HCT116 (cell line): ENCODE measurements around the gene AOAH. TPM values are rescaled to one million over a fixed set of nuclear protein-coding genes. Genes with fewer than 3 reads are reported as not detected.

Experiments used
- ATAC-seq: fragments of 200-7000 bp; cut with Tn5 transposase; 2 replicates; pipeline ENCODE4 v1.9.1; 2020; ENCODE audit warnings: mild to moderate bottlenecking, moderate library complexity
- BruUV-seq: library from RNA; stranded (reverse); fragments of 400-500 nt; replicated peaks from 2 replicates; lab custom pipeline; 2021; lab: Mats Ljungman, UMichigan
- CTCF ChIA-PET: fragments of 300-600 bp; sonication (Branson Sonifier 250); formaldehyde crosslinking; loops from one replicate; lab custom pipeline; 2021; ENCODE audit warnings: antibody characterized with exemption; lab: Charles Lee
- POLR2A ChIA-PET: fragments of 300-600, 350-600 bp; sonication (Branson Sonifier 250); formaldehyde crosslinking; loops from one replicate; lab custom pipeline; 2021; ENCODE audit warnings: antibody characterized with exemption; lab: Charles Lee
- RAD21 ChIA-PET, 2 experiments: fragments of 300-600 bp; sonication (Branson Sonifier 250); formaldehyde crosslinking; loops; one replicate each; lab custom pipeline; 2023; ENCODE audit warnings: low total read pairs in 2 of 2; ENCODE audit not compliant: uncharacterized antibody in 2 of 2, unreplicated experiment in 2 of 2, low non-redundant PET in 1 of 2; lab: Charles Lee
- DNase-seq: peaks from one replicate; pipeline ENCODE4 v3.0.0-alpha.2; 2010; ENCODE audit warnings: low read depth, low spot score
- H2AFZ ChIP-seq: fragments of 200-600 bp; shearing (Covaris generic), sonication (generic); 2 replicates; pipeline ENCODE4 v1.6.1; 2017; ENCODE audit warnings: low read depth, mixed run types, mixed read lengths, antibody characterized with exemption, low read length; ENCODE audit not compliant: poor library complexity, severe bottlenecking
- H3K27ac ChIP-seq: 2 replicates; pipeline ENCODE4 v1.5.1; 2012; ENCODE audit warnings: low read depth, low read length
- H3K27me3 ChIP-seq: fragments of 200-600 bp; sonication (generic); 2 replicates; pipeline ENCODE4 v1.6.1; 2016; ENCODE audit warnings: mixed run types, low read length, mixed read lengths; ENCODE audit not compliant: insufficient read depth
- H3K36me3 ChIP-seq, 2 experiments: fragments of 200-500 bp in 1 of 2; fragments of 200-600 bp in 1 of 2; sonication (Bioruptor generic) in 1 of 2; sonication (generic) in 1 of 2; 2 replicates each; pipeline versions ENCODE4 v1.5.1 to v1.6.1; 2014 to 2016; ENCODE audit warnings: low read length in 2 of 2, inconsistent platforms in 1 of 2, mixed read lengths in 1 of 2, mixed run types in 1 of 2; ENCODE audit not compliant: insufficient read depth in 2 of 2, control insufficient read depth in 1 of 2
- H3K4me1 ChIP-seq, 2 experiments: fragments of 200-600 bp in 1 of 2; sonication (generic) in 1 of 2; 2 replicates each; pipeline versions ENCODE4 v1.5.1 to v1.6.1; 2012 to 2017; ENCODE audit warnings: low read length in 2 of 2, inconsistent platforms in 1 of 2, mild to moderate bottlenecking in 1 of 2, mixed read lengths in 1 of 2, mixed run types in 1 of 2, moderate library complexity in 1 of 2; ENCODE audit not compliant: insufficient read depth in 2 of 2, control insufficient read depth in 1 of 2
- H3K4me2 ChIP-seq: fragments of 200-600 bp; sonication (generic); 2 replicates; pipeline ENCODE4 v1.6.1; 2017; ENCODE audit warnings: mixed run types, low read length, mixed read lengths
- H3K4me3 ChIP-seq, 2 experiments: fragments of 200-600 bp in 1 of 2; sonication (generic) in 1 of 2; replicated peaks in 1 of 2; 2 replicates each; pipeline ENCODE4 v1.5.1; 2011 to 2016; ENCODE audit warnings: low read length in 2 of 2, control low read depth in 1 of 2, low read depth in 1 of 2, mild to moderate bottlenecking in 1 of 2, mixed read lengths in 1 of 2, mixed run types in 1 of 2
- H3K79me2 ChIP-seq: fragments of 200-600 bp; sonication (generic); 2 replicates; pipeline ENCODE4 v1.6.1; 2017; ENCODE audit warnings: mild to moderate bottlenecking, mixed run types, low read length, moderate library complexity, mixed read lengths; ENCODE audit not compliant: insufficient read depth
- H3K9ac ChIP-seq: fragments of 200-600 bp; sonication (generic); 2 replicates; pipeline ENCODE4 v1.6.1; 2016; ENCODE audit warnings: low read length, mixed read lengths
- H3K9me2 ChIP-seq: fragments of 200-600 bp; sonication (generic), shearing (Covaris generic); 2 replicates; pipeline ENCODE4 v1.6.1; 2017; ENCODE audit warnings: mixed run types, mild to moderate bottlenecking, moderate library complexity; ENCODE audit not compliant: insufficient read depth
- H3K9me3 ChIP-seq, 2 experiments: fragments of 200-500 bp in 1 of 2; fragments of 200-600 bp in 1 of 2; sonication (Bioruptor generic) in 1 of 2; sonication (generic) in 1 of 2; 2 replicates each; pipeline ENCODE4 v1.6.1; 2014 to 2017; ENCODE audit warnings: low read length in 2 of 2, mixed read lengths in 2 of 2, inconsistent platforms in 1 of 2, low read depth in 1 of 2, mild to moderate bottlenecking in 1 of 2, mixed run types in 1 of 2, moderate library complexity in 1 of 2; ENCODE audit not compliant: control insufficient read depth in 1 of 2, insufficient read depth in 1 of 2
- H4K20me1 ChIP-seq: fragments of 200-600 bp; sonication (generic), shearing (Covaris generic); 2 replicates; pipeline ENCODE4 v1.6.1; 2017; ENCODE audit warnings: mixed run types, mild to moderate bottlenecking, moderate library complexity; ENCODE audit not compliant: insufficient read depth
- CBX3 ChIP-seq: IDR thresholded peaks from 2 replicates; pipeline ENCODE4 v1.6.1; 2012; ENCODE audit warnings: low read depth
- CEBPB ChIP-seq: IDR thresholded peaks from 2 replicates; pipeline ENCODE4 v1.6.1; 2012; ENCODE audit warnings: low read depth
- ELF1 ChIP-seq: IDR thresholded peaks from 2 replicates; pipeline ENCODE4 v1.6.1; 2012; ENCODE audit warnings: low read depth, borderline replicate concordance
- EZH2 ChIP-seq: fragments of 200-600 bp; sonication (generic); IDR thresholded peaks from 2 replicates; pipeline ENCODE4 v1.6.1; 2017; ENCODE audit warnings: antibody characterized with exemption, mixed run types
- POLR2AphosphoS5 ChIP-seq: IDR thresholded peaks from 2 replicates; pipeline ENCODE4 v1.6.1; 2011; ENCODE audit warnings: mild to moderate bottlenecking, low read depth, low read length, moderate library complexity
- SIN3A ChIP-seq: IDR thresholded peaks from 2 replicates; pipeline ENCODE4 v1.6.1; 2012; ENCODE audit warnings: low read depth
- SP1 ChIP-seq: IDR thresholded peaks from 2 replicates; pipeline ENCODE4 v1.6.1; 2012; ENCODE audit warnings: low read depth
- SRF ChIP-seq: IDR thresholded peaks from 2 replicates; pipeline ENCODE4 v1.6.1; 2012; ENCODE audit warnings: low read depth
- TCF7L2 ChIP-seq: IDR thresholded peaks from 2 replicates; pipeline ENCODE4 v1.7.0; 2011; ENCODE audit warnings: borderline replicate concordance, inconsistent platforms; ENCODE audit not compliant: insufficient read depth, insufficient read length; ENCODE audit errors: extremely low read depth
- YY1 ChIP-seq: IDR thresholded peaks from 2 replicates; pipeline ENCODE4 v1.6.1; 2011; ENCODE audit warnings: low read length, low read depth, moderate library complexity, mild to moderate bottlenecking; ENCODE audit not compliant: insufficient replicate concordance; ENCODE audit errors: extremely low read depth
- intact Hi-C: fragments of 100-400 bp; cut with micrococcal nuclease; formaldehyde crosslinking; loops from 2 replicates; pipeline ENCODE4 v1.10.0; 2022
- total RNA-seq: library from RNA; stranded (reverse); gene quantifications from one replicate; pipeline ENCODE4 v1.2.1, GENCODE V29; 2021; ENCODE audit not compliant: unreplicated experiment
- TF ChIP-seq, protein P1 (sequence below): IDR thresholded peaks from 2 replicates; pipeline ENCODE4 v1.6.1; 2012
- TF ChIP-seq, protein P2 (sequence below): IDR thresholded peaks from 2 replicates; pipeline ENCODE4 v1.6.1; 2011; ENCODE audit warnings: mild to moderate bottlenecking, low read length, moderate library complexity; ENCODE audit not compliant: insufficient replicate concordance; ENCODE audit errors: extremely low read depth
- TF ChIP-seq, protein P3 (sequence below), 3 experiments: fragments of 200-600 bp in 1 of 3; sonication (generic) in 1 of 3; IDR thresholded peaks in 2 of 3; conservative IDR thresholded peaks in 1 of 3; 2 replicates each; pipeline ENCODE4 v1.5.1; 2012 to 2017; ENCODE audit warnings: low read depth in 2 of 3, low read length in 2 of 3, antibody characterized with exemption in 1 of 3, borderline replicate concordance in 1 of 3, control low read depth in 1 of 3, mild to moderate bottlenecking in 1 of 3, mixed read lengths in 1 of 3, mixed run types in 1 of 3, moderate library complexity in 1 of 3; ENCODE audit not compliant: insufficient read depth in 1 of 3

Gene AOAH
- total RNA-seq, 1 experiment from 2014 or later, result 1.1 TPM

DNA sequence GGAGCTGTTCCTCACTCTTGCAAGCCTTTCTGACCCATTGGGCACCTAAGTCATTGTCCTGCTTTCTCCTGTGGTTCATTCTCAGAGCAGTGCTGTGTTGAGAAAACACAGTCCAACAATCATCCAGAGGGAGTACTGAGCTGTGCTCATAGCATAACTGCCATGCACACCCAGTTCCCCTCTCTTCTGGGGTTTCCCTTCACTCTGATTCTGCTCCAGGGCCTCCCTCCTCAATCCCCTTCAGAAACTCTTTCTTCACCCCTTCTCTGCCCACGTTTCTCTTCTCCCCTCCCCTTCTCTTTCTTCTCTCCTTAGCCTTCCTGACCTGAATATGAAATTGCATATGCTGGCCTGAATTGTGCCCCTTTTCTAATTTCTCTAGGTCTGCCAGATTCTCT, 155.8 kb downstream of the AOAH start:
- RAD21 ChIA-PET, result no interaction called here
- no peaks in the 10 kb centered on the region for H3K79me2 ChIP-seq
- H3K27me3 ChIP-seq, result peaks cover 9% of the 10 kb centered on the region; the same call in 1 of the 2 replicates
- no peak overlapping the region for H3K4me2 ChIP-seq
- TF ChIP-seq POLR2AphosphoS5 (no peak), TCF7L2 (no peak), CBX3 (no peak), ELF1 (no peak), SP1 (no peak), YY1 (no peak), EZH2 (no peak), SRF (no peak), CEBPB (no peak), SIN3A (no peak)
- TF ChIP-seq, protein P1, sequence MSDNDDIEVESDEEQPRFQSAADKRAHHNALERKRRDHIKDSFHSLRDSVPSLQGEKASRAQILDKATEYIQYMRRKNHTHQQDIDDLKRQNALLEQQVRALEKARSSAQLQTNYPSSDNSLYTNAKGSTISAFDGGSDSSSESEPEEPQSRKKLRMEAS, result no peak
- TF ChIP-seq, protein P2, sequence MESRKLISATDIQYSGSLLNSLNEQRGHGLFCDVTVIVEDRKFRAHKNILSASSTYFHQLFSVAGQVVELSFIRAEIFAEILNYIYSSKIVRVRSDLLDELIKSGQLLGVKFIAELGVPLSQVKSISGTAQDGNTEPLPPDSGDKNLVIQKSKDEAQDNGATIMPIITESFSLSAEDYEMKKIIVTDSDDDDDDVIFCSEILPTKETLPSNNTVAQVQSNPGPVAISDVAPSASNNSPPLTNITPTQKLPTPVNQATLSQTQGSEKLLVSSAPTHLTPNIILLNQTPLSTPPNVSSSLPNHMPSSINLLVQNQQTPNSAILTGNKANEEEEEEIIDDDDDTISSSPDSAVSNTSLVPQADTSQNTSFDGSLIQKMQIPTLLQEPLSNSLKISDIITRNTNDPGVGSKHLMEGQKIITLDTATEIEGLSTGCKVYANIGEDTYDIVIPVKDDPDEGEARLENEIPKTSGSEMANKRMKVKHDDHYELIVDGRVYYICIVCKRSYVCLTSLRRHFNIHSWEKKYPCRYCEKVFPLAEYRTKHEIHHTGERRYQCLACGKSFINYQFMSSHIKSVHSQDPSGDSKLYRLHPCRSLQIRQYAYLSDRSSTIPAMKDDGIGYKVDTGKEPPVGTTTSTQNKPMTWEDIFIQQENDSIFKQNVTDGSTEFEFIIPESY, result no peak
- TF ChIP-seq, protein P3, sequence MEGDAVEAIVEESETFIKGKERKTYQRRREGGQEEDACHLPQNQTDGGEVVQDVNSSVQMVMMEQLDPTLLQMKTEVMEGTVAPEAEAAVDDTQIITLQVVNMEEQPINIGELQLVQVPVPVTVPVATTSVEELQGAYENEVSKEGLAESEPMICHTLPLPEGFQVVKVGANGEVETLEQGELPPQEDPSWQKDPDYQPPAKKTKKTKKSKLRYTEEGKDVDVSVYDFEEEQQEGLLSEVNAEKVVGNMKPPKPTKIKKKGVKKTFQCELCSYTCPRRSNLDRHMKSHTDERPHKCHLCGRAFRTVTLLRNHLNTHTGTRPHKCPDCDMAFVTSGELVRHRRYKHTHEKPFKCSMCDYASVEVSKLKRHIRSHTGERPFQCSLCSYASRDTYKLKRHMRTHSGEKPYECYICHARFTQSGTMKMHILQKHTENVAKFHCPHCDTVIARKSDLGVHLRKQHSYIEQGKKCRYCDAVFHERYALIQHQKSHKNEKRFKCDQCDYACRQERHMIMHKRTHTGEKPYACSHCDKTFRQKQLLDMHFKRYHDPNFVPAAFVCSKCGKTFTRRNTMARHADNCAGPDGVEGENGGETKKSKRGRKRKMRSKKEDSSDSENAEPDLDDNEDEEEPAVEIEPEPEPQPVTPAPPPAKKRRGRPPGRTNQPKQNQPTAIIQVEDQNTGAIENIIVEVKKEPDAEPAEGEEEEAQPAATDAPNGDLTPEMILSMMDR (IDR thresholded peaks at IDR 0.05 in 2 of 3, conservative IDR thresholded peaks at IDR 0.05 in 1 of 3; ENCODE audit: borderline replicate concordance in 1 of 3, insufficient read depth in 1 of 3, low read depth in 2 of 3, low read length in 2 of 3), result no peak
- H3K4me3 ChIP-seq, result no peak overlapping the region
- no peaks in the 10 kb centered on the region for H4K20me1 ChIP-seq
- no peak overlapping the region for H3K27ac ChIP-seq
- H3K9me2 ChIP-seq, result no peaks in the 10 kb centered on the region
- POLR2A ChIA-PET, result no interaction called here
- no peaks in the 10 kb centered on the region for H3K36me3 ChIP-seq
- ATAC-seq (no peak), DNase-seq (no peak)
- no peak overlapping the region for H3K9ac ChIP-seq
- CTCF ChIA-PET, result no interaction called here
- no peak overlapping the region for H2AFZ ChIP-seq
- no peaks in the 10 kb centered on the region for H3K9me3 ChIP-seq
- no TSS peak for BruUV-seq
- intact Hi-C loops, result no loop called here
- no peaks in the 10 kb centered on the region for H3K4me1 ChIP-seq
